Testis (tissue), 3 donors: ENCODE measurements around the gene KLHL22. TPM values are rescaled to one million over a fixed set of nuclear protein-coding genes. Genes with fewer than 3 reads are reported as not detected.

Source experiments
- DNase-seq: peaks from one replicate; pipeline ENCODE4 v3.0.0-alpha.2; 2019
- H3K27ac ChIP-seq, 2 donors: fragments of 200-600 bp; sonication (generic); one replicate each; pipeline ENCODE4 v1.5.1; 2019
- H3K27me3 ChIP-seq: fragments of 200-600 bp; sonication (generic); one replicate; pipeline ENCODE4 v1.5.1; 2019
- H3K36me3 ChIP-seq: fragments of 200-600 bp; sonication (generic); one replicate; pipeline ENCODE4 v1.5.1; 2017; ENCODE audit warnings: low read depth; ENCODE audit errors: missing control alignments
- H3K4me1 ChIP-seq: fragments of 200-600 bp; sonication (generic); one replicate; pipeline ENCODE4 v1.5.1; 2019
- H3K4me3 ChIP-seq, 2 donors: fragments of 200-600 bp; sonication (generic); one replicate each; pipeline ENCODE4 v1.5.1; 2017 to 2019
- H3K9me3 ChIP-seq: fragments of 200-600 bp; sonication (generic); one replicate; pipeline ENCODE4 v1.5.1; 2017
- POLR2A ChIP-seq: fragments of 450-650 bp; IDR thresholded peaks from one replicate; pipeline ENCODE4 v1.6.1; 2017; ENCODE audit warnings: antibody characterized with exemption, mild to moderate bottlenecking, moderate library complexity
- WGBS, 2 donors: methylation state at CpG; one replicate each; pipeline ENCODE4 v1.1.5; 2018; 5-methylcytosine and 5-hydroxymethylcytosine counted together
- intact Hi-C: fragments of 100-400 bp; cut with DNase I; formaldehyde crosslinking; loops from one replicate; pipeline ENCODE4 v1.15.1; 2023; ENCODE audit warnings: low total_unique reads
- polyA plus RNA-seq: library from polyadenylated mRNA; stranded (reverse); fragments of 350-450 nt; fragmentation: Illumina TruSeq; extraction: RNeasy Lipid Tissue Mini Kit (QIAGEN cat#74804); gene quantifications from one replicate; pipeline ENCODE4 v1.2.3, GENCODE V29; 2014; ENCODE audit warnings: low read depth, low replicate concordance; ENCODE audit not compliant: insufficient read depth
- total RNA-seq, 2 donors: library from RNA; depleted of rRNA; stranded (reverse); fragments of >200 nt; gene quantifications; one replicate each; pipeline ENCODE4 v1.2.3, GENCODE V29; 2016
- TF ChIP-seq, protein P1 (sequence below), 3 experiments: fragments of 450-650 bp in 2 of 3; fragments of 200-600 bp in 1 of 3; sonication (generic) in 1 of 3; IDR thresholded peaks; one replicate each; pipeline ENCODE4 v1.5.1; 2016 to 2019; ENCODE audit warnings: antibody characterized with exemption in 3 of 3, mild to moderate bottlenecking in 2 of 3, moderate library complexity in 1 of 3

Gene KLHL22
- total and polyA plus RNA-seq, 3 donors from 2014 or later: 18.1 to 41.7 (median 39.8) TPM

DNA sequence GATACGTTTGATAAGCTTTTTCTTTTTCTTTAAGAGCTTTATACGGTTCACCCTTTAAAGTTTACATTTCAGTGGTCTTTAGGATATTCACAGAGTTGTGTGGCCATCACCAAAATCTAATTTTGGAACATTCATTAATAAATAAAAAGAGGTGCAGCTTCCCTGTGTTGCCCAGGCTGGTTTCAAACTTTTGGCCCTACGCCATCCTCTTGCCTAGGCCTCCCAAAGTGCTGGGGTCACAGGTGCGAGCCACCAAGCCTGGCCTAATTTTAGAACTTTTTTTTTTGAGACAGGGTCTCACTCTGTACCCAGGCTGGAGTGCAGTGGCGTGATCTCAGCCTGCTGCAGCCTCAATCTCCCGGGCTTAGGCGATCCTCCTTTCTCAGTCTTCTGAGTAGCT is 42.4 kb upstream of the KLHL22 start:
- intact Hi-C loops: no loop called here
- H3K9me3 ChIP-seq: no peaks in the 10 kb centered on the region
- H3K27me3 ChIP-seq: no peaks in the 10 kb centered on the region
- no peak overlapping the region for H3K27ac ChIP-seq
- peaks cover 22% of the 10 kb centered on the region for H3K4me1 ChIP-seq
- TF ChIP-seq, protein P1, sequence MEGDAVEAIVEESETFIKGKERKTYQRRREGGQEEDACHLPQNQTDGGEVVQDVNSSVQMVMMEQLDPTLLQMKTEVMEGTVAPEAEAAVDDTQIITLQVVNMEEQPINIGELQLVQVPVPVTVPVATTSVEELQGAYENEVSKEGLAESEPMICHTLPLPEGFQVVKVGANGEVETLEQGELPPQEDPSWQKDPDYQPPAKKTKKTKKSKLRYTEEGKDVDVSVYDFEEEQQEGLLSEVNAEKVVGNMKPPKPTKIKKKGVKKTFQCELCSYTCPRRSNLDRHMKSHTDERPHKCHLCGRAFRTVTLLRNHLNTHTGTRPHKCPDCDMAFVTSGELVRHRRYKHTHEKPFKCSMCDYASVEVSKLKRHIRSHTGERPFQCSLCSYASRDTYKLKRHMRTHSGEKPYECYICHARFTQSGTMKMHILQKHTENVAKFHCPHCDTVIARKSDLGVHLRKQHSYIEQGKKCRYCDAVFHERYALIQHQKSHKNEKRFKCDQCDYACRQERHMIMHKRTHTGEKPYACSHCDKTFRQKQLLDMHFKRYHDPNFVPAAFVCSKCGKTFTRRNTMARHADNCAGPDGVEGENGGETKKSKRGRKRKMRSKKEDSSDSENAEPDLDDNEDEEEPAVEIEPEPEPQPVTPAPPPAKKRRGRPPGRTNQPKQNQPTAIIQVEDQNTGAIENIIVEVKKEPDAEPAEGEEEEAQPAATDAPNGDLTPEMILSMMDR (IDR thresholded peaks at IDR 0.05): no peak
- TF ChIP-seq POLR2A: no peak
- H3K36me3 ChIP-seq: no peaks in the 10 kb centered on the region
- no peak for DNase-seq
- H3K4me3 ChIP-seq: no peak overlapping the region
- WGBS, 2 donors: 90 to 94% methylated on average over 7 of the region's 7 CpGs

DNA sequence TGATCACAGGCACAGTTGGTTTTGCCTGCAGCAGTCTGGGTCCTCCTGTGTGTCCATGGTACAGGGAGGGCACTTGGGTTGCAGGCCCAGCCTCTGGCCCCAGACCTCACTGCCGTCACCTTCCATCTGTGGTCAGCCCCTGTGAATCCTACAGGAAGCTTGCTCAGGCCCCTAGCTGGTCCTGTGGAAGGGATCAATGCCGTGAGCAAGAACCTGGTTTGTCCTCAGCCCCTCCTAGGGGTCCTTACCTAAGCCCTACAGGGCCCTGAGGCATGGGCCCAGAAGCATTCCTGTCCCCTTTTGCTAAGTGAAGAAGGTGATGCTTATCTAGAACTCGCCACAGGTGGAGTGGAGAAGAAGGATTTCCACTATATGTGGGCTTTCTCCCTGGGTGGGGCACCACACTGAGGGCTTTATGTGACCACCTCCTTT is 41.7 kb upstream of the KLHL22 start:
- no peak overlapping the region for H3K27ac ChIP-seq
- no peaks in the 10 kb centered on the region for H3K9me3 ChIP-seq
- no peak overlapping the region for H3K4me3 ChIP-seq
- intact Hi-C loops: no loop called here
- DNase-seq: no peak
- TF ChIP-seq, protein P1 (IDR thresholded peaks at IDR 0.05): no peak
- no peak for TF ChIP-seq POLR2A
- peaks cover 29% of the 10 kb centered on the region for H3K4me1 ChIP-seq
- H3K27me3 ChIP-seq: no peaks in the 10 kb centered on the region
- no peaks in the 10 kb centered on the region for H3K36me3 ChIP-seq
- WGBS, 2 donors: 93 to 96% methylated on average over 2 to 3 of the region's 3 CpGs

DNA sequence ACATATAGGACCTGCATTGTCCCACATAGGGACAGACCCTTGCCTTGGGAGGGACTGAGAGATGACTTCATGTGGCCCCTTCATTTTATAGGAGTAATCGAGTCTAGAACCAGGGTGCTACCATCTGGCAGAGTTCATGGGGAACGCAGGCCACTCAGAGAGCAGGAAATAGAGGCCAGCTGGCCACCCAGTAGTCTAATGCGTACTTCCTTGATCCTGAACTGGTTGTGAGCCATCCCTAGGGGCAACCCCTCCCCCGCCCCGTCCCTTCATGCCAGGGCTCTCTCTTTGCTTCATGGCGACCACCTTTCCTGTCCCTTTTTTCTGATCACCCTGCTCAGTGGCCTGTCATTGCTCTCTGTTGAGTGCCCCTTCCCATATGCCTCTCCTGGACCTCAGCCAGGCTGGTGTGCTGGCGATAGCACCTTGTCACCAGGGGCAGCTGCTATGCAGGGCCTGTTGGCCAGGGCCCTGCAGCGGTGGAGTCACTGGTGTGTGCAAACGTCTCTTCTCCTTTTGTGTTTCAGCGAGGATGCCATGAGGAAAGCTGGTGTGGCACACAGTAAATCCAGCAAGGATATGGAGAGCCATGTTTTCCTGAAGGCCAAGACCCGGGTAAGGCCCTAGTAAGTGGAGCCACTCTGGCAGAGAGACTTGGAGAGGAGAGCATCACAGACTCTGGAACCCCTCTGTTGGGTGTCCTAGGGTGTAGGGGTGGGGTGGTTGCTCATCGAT is 41.2 kb upstream of the KLHL22 start:
- Histone ChIP-seq H3K4me3 (no peak overlapping the region), H3K9me3 (no peaks in the 10 kb centered on the region), H3K27ac (no peak overlapping the region), H3K4me1 (peaks cover 35% of the 10 kb centered on the region), H3K27me3 (no peaks in the 10 kb centered on the region), H3K36me3 (no peaks in the 10 kb centered on the region)
- DNase-seq: no peak
- intact Hi-C loops: no loop called here
- WGBS, 2 donors: 89 to 90% methylated on average over 12 of the region's 12 CpGs
- no peak for TF ChIP-seq POLR2A
- TF ChIP-seq, protein P1 (IDR thresholded peaks at IDR 0.05): no peak

DNA sequence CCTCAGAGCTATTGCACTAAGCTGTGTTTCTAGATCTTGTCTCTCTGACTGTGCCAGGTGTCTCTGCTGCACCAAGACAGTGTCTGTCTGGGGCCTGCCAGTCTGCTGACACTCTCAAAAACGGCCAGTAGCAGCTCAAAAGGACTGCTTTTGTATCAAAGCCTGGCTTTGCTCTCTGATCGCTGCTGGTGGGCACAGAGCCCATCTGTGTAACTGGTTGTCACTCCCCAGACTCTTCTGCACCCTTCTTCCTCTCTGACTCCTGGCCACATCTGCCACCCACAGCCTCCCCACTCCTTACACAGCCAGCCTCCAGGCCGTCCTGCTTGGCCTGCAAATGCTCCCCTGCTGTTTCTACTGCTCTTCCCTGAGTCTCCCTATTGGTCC is 38.3 kb upstream of the KLHL22 start:
- whole genome bisulfite sequencing, 2 donors: 53 to 56% methylated on average over 3 of the region's 3 CpGs
- Histone ChIP-seq H3K4me1 (peaks cover 47% of the 10 kb centered on the region), H3K9me3 (no peaks in the 10 kb centered on the region), H3K4me3 (no peak overlapping the region), H3K27ac (no peak overlapping the region), H3K36me3 (no peaks in the 10 kb centered on the region), H3K27me3 (no peaks in the 10 kb centered on the region)
- DNase-seq: peak; percentile 56
- TF ChIP-seq POLR2A: no peak
- TF ChIP-seq, protein P1 (IDR thresholded peaks at IDR 0.05): no peak
- intact Hi-C loops: no loop called here
